Tibial artery (tissue), 4 donors: ENCODE measurements around the gene TPT1.
"Not testable (repeated sequence)": the region's sequence is repeated elsewhere in the genome, so short reads cannot be mapped to it uniquely, and the experiment has no call there.

Experiments used
- DNase-seq, 2 donors: peaks; one replicate each; pipeline ENCODE4 v3.0.0-alpha.2; 2019
- H3K27ac ChIP-seq, 2 donors: fragments of 200-600 bp; sonication (generic) in 1 of 2; 1 replicate in 1 of 2; 2 replicates in 1 of 2; pipeline ENCODE4 v1.5.1; 2018 to 2019; ENCODE audit warnings: mild to moderate bottlenecking in 1 of 2
- H3K27me3 ChIP-seq, 2 donors: fragments of 200-600 bp; sonication (generic) in 1 of 2; one replicate each; pipeline versions ENCODE4 v1.5.1 to v1.6.0; 2016 to 2019
- H3K36me3 ChIP-seq, 3 donors: fragments of 200-600 bp; sonication (generic) in 2 of 3; one replicate each; pipeline ENCODE4 v1.5.1; 2016 to 2019; ENCODE audit warnings: mild to moderate bottlenecking in 2 of 3
- H3K4me1 ChIP-seq, 4 donors: fragments of 200-600 bp; sonication (generic) in 2 of 4; 1 replicate in 3 of 4; 2 replicates in 1 of 4; pipeline ENCODE4 v1.5.1; 2016 to 2019
- H3K4me3 ChIP-seq, 2 donors: fragments of 200-600 bp; sonication (generic) in 1 of 2; 1 replicate in 1 of 2; 2 replicates in 1 of 2; pipeline ENCODE4 v1.5.1; 2018 to 2019; ENCODE audit warnings: mild to moderate bottlenecking in 2 of 2
- H3K9me3 ChIP-seq, 3 donors: fragments of 200-600 bp; sonication (generic) in 1 of 3; one replicate each; pipeline ENCODE4 v1.5.1; 2016 to 2019
- CTCF ChIP-seq, 2 experiments: fragments of 200-600 bp in 1 of 2; fragments of 450-650 bp in 1 of 2; IDR thresholded peaks; one replicate each; pipeline ENCODE4 v1.5.1; 2017 to 2019; ENCODE audit warnings: antibody characterized with exemption in 2 of 2, mild to moderate bottlenecking in 1 of 2, moderate library complexity in 1 of 2
- intact Hi-C: fragments of 100-400 bp; cut with DNase I; formaldehyde crosslinking; loops from one replicate; pipeline ENCODE4 v1.15.0; 2023; ENCODE audit warnings: low total_unique reads

Gene TPT1

DNA sequence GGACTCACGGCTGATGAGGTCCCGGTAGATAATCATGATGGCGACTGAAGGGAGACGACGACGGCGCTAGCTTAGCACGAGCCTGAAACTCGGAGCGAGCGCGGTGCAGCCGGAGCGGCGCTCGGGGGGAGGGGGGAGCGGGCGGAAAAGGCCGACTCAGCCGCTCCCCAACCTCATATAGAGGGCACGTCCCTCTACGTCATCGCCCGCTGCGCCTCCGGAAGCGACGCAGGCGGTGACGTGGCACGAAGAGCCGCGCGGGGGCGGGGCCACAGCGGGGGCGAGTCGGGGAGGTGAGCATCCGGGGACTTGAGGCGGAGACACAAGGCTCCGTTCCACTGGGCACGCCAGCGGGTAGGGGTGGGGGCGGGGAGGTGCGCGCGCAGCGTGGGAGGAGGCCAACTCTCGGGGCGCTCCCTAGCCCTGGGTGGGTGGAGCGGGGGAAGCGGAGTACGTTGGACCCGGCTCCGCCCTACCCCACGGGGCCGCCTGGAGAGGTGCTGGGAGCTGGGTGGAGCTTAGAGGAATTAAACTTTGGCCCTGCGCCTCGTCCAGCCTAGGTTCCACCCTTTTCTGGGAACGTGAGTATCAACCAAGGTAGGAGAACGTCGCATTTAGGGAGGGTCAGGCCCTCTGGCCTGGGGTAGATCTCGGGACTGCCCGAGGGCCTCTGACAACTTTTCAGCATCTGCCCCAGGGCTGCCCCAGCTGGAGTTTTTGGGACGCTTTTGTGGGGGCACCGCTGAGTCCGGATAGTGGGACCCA is at the start of gene TPT1:
Gene TPT1 (minus strand): TSS at position 150 of the 765 bp plus-strand sequence. CDS start 114 bp downstream, at position 36.
- peak within 1 kb of the TSS; percentile 62 to 99 for H3K4me3 ChIP-seq
- H3K27ac ChIP-seq, result peak within 1 kb of the TSS; percentile 96 to 100
- H3K4me1 ChIP-seq, result peaks cover 0 to 57% (median 38%) of the 10 kb centered on the region in 4 donors
- H3K27me3 ChIP-seq, result no peaks in the 10 kb centered on the region
- TF ChIP-seq CTCF (IDR thresholded peaks at IDR 0.05), result no peak
- peaks cover 56 to 59% (median 58%) of the 10 kb centered on the region in 3 donors for H3K36me3 ChIP-seq
- peak; percentile 98 to 100 for DNase-seq
- H3K9me3 ChIP-seq, result no peaks in the 10 kb centered on the region
- intact Hi-C loops, result no loop called here

DNA sequence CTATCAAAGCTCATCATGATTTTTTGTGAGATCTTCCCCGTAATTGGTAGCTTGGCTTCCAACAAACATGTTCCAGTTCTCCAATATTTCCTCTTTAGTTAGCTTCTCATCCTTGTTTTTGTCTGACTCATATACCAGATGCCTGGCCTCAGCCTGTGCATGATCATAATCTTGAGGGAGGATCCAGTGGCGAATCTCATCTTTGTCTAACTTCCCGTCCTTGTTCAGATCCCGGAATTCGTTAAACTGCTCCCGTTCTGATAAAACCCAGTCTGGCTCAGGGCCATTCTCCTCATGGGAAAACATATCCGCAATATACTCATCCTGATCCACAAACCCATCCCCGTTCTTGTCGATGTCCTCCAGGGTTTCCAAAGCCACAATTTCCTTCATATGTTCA is 49.4 kb upstream of the TPT1 start:
- H3K9me3 ChIP-seq, H3K4me3 ChIP-seq, H3K27ac ChIP-seq, DNase-seq, H3K27me3 ChIP-seq, intact Hi-C loops, H3K4me1 ChIP-seq: not testable (repeated sequence)
- peaks cover 0 to 44% (median 24%) of the 10 kb centered on the region in 3 donors for H3K36me3 ChIP-seq

GRCh38 chr13:45388664-45389063 is 47.7 kb upstream of the TPT1 start:
- no peak overlapping the region for H3K27ac ChIP-seq
- no peaks in the 10 kb centered on the region for H3K27me3 ChIP-seq
- DNase-seq, result no peak
- peaks cover 12 to 61% (median 40%) of the 10 kb centered on the region in 3 donors for H3K36me3 ChIP-seq
- no peaks in the 10 kb centered on the region for H3K9me3 ChIP-seq
- H3K4me3 ChIP-seq, result no peak overlapping the region
- intact Hi-C loops, result no loop called here
- H3K4me1 ChIP-seq, result no peaks in the 10 kb centered on the region
- no peak for TF ChIP-seq CTCF (IDR thresholded peaks at IDR 0.05)

- intact Hi-C loops, H3K4me1 ChIP-seq, DNase-seq, H3K27me3 ChIP-seq, H3K27ac ChIP-seq, H3K4me3 ChIP-seq, H3K9me3 ChIP-seq: not testable (repeated sequence)
- H3K36me3 ChIP-seq, result peaks cover 12 to 53% (median 41%) of the 10 kb centered on the region in 3 donors
Observed at GRCh38 chr13:45386892-45387575, 46.1 kb upstream of the TPT1 start.

DNA sequence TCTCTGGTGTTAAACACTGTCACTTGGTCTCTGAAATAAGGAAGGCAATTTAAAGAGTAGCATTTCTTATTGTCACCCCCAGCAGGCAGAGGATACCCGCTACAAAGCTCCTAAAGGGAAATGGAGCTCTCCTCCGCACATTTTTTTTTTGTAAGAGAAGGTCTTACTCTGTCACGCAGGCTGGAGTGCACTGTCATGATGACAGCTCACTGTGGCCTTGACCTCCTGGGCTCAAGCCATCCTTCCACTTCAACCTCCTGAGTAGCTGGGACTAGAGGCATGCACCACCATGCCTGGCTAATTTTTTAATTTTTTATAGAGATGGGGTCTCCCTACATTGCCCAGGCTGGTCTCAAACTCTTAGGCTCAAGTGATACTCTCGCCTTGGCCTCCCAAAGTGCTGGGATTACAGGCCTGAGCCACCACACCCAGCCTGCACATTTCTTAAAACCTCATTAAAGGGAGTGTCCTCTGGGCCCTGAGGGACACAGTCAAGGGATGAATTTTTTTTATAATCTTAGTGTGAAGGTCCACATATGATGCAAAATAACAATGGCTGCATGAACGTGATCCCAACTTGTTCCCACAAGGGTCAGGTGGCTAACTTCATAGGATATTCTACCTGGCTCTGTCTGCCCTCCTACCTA is 45.0 kb upstream of the TPT1 start:
- Histone ChIP-seq H3K27me3 (no peaks in the 10 kb centered on the region), H3K36me3 (peaks cover 12 to 53% (median 42%) of the 10 kb centered on the region in 3 donors), H3K4me1 (no peaks in the 10 kb centered on the region), H3K4me3 (no peak overlapping the region), H3K9me3 (no peaks in the 10 kb centered on the region), H3K27ac (no peak overlapping the region)
- no peak for TF ChIP-seq CTCF (IDR thresholded peaks at IDR 0.05)
- intact Hi-C loops, result no loop called here
- DNase-seq, result no peak

GRCh38 chr13:45385320-45385719 is 44.3 kb upstream of the TPT1 start:
- DNase-seq, result no peak
- H3K4me1 ChIP-seq, result no peaks in the 10 kb centered on the region
- H3K27me3 ChIP-seq, result no peaks in the 10 kb centered on the region
- H3K9me3 ChIP-seq, result no peaks in the 10 kb centered on the region
- no peak overlapping the region for H3K27ac ChIP-seq
- no peak for TF ChIP-seq CTCF (IDR thresholded peaks at IDR 0.05)
- peaks cover 12 to 48% (median 38%) of the 10 kb centered on the region in 3 donors for H3K36me3 ChIP-seq
- H3K4me3 ChIP-seq, result no peak overlapping the region
- intact Hi-C loops, result no loop called here
